ENCODE data around the gene NACAD. TPM values are rescaled to one million over a fixed set of nuclear protein-coding genes. Genes with fewer than 3 reads are reported as not detected.

The NACAD gene
- total RNA-seq, 1 experiment from 2014 or later: 1.0 TPM

GRCh38 chr7:45099891-45100760 is 11.4 kb upstream of the NACAD start:
- DNase-seq: no peak
- BruUV-seq (replicated peaks): no TSS peak
- Histone ChIP-seq H3K4me1 (no peaks in the 10 kb centered on the region), H3K4me3 (ENCODE audit: low read depth, low read length) (no peak overlapping the region), H3K27me3 (replicated peaks; ENCODE audit: control insufficient read depth, insufficient read depth, low read length) (no peaks in the 10 kb centered on the region), H3K36me3 (ENCODE audit: control insufficient read depth, insufficient read depth, low read length) (peaks cover 17% of the 10 kb centered on the region), H3K9me3 (no peaks in the 10 kb centered on the region)
- Mint-ChIP-seq H3K9me3 (ENCODE audit: unreplicated experiment) (no peaks in the 10 kb centered on the region), H3K27ac (ENCODE audit: unreplicated experiment) (no peak overlapping the region), H3K36me3 (ENCODE audit: insufficient read depth, unreplicated experiment) (peaks cover 56% of the 10 kb centered on the region), H3K27me3 (ENCODE audit: insufficient read depth, unreplicated experiment) (no peaks in the 10 kb centered on the region), H3K4me3 (ENCODE audit: unreplicated experiment) (no peak overlapping the region), H3K4me1 (ENCODE audit: low read depth, unreplicated experiment) (no peaks in the 10 kb centered on the region)
- intact Hi-C loops (cut with micrococcal nuclease; ENCODE audit: unreplicated experiment): no loop called here
- CTCF ChIA-PET: interaction anchor here (0.9 kb wide), 1 partner anchor 127 kb away, joined by 3 read pairs; no protein-coding TSS in a partner anchor
- POLR2A ChIA-PET: interaction anchor here (0.6 to 1.0 kb wide), 3 partner anchors 11 to 303 kb away, joined by 3 read pairs; partner anchors contain the start of gene TBRG4
- TF ChIP-seq, protein P1, sequence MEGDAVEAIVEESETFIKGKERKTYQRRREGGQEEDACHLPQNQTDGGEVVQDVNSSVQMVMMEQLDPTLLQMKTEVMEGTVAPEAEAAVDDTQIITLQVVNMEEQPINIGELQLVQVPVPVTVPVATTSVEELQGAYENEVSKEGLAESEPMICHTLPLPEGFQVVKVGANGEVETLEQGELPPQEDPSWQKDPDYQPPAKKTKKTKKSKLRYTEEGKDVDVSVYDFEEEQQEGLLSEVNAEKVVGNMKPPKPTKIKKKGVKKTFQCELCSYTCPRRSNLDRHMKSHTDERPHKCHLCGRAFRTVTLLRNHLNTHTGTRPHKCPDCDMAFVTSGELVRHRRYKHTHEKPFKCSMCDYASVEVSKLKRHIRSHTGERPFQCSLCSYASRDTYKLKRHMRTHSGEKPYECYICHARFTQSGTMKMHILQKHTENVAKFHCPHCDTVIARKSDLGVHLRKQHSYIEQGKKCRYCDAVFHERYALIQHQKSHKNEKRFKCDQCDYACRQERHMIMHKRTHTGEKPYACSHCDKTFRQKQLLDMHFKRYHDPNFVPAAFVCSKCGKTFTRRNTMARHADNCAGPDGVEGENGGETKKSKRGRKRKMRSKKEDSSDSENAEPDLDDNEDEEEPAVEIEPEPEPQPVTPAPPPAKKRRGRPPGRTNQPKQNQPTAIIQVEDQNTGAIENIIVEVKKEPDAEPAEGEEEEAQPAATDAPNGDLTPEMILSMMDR (IDR thresholded peaks at IDR 0.05; ENCODE audit: insufficient read depth in 1 of 2, low read depth in 1 of 2, low read length in 1 of 2, severe bottlenecking in 1 of 2, unreplicated experiment in 1 of 2): no peak

- no TSS peak for BruUV-seq (replicated peaks)
- POLR2A ChIA-PET: interaction anchor here (0.6 to 1.0 kb wide), 2 partner anchors 12 to 302 kb away, joined by 3 read pairs; partner anchors contain the start of gene TBRG4
These were observed 10.4 kb upstream of the NACAD start for GRCh38 chr7:45098983-45099839.

More at GRCh38 chr7:45098983-45099839, 10.4 kb upstream of the NACAD start:
- intact Hi-C loops (cut with micrococcal nuclease; ENCODE audit: unreplicated experiment): no loop called here
- Histone ChIP-seq H3K4me1 (no peaks in the 10 kb centered on the region), H3K27me3 (replicated peaks; ENCODE audit: control insufficient read depth, insufficient read depth, low read length) (no peaks in the 10 kb centered on the region), H3K9me3 (no peaks in the 10 kb centered on the region), H3K4me3 (ENCODE audit: low read depth, low read length) (no peak overlapping the region), H3K36me3 (ENCODE audit: control insufficient read depth, insufficient read depth, low read length) (peaks cover 13% of the 10 kb centered on the region)
- peaks cover 48% of the 10 kb centered on the region for H3K36me3 Mint-ChIP-seq (ENCODE audit: insufficient read depth, unreplicated experiment)
- no peaks in the 10 kb centered on the region for H3K4me1 Mint-ChIP-seq (ENCODE audit: low read depth, unreplicated experiment)
- no peak overlapping the region for H3K27ac Mint-ChIP-seq (ENCODE audit: unreplicated experiment)
- no peak overlapping the region for H3K4me3 Mint-ChIP-seq (ENCODE audit: unreplicated experiment)
- CTCF ChIA-PET: interaction anchor here (0.9 kb wide), 1 partner anchor 126 kb away, joined by 3 read pairs; no protein-coding TSS in a partner anchor
- no peaks in the 10 kb centered on the region for H3K27me3 Mint-ChIP-seq (ENCODE audit: insufficient read depth, unreplicated experiment)
- DNase-seq: peak in 1 of 2 experiments; percentile 32
- H3K9me3 Mint-ChIP-seq (ENCODE audit: unreplicated experiment): no peaks in the 10 kb centered on the region
- TF ChIP-seq, protein P1 (IDR thresholded peaks at IDR 0.05; ENCODE audit: insufficient read depth in 1 of 2, low read depth in 1 of 2, low read length in 1 of 2, severe bottlenecking in 1 of 2, unreplicated experiment in 1 of 2): peak in 1 of 2 experiments; percentile 9
